GM21367 (cell line): ENCODE measurements around the gene RIPK4.
"Not testable (repeated sequence)": the region's sequence is repeated elsewhere in the genome, so short reads cannot be mapped to it uniquely, and the experiment has no call there.

Experiments used
- ATAC-seq: cut with Tn5 transposase; IDR thresholded peaks from one replicate; pipeline ENCODE4 v1.9.1; 2021; ENCODE audit not compliant: unreplicated experiment

RIPK4 gene

GRCh38 chr21:41701749-41702148 is 65.1 kb downstream of the RIPK4 start:
- no peak for ATAC-seq

DNA sequence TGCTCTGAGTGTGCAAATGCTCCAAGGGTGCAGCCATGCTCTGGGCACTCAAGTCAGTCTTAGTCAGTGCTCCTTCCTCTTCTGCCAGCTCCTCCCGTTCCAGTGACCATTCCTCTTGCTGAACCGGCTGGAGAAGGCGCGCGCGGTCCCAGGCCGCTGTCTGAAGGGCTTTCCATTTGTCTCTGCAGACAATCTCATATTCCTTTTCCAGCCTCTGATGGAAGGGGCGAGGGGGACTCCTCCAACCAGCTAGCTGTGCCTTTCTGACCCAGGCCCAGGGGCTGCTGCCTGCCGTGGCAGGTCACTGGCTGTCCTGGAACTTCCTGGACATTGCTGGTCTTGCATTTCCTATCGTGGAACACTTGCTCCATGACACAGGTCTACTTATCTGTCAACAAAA is 67.5 kb downstream of the RIPK4 start:
- ATAC-seq: no peak

DNA sequence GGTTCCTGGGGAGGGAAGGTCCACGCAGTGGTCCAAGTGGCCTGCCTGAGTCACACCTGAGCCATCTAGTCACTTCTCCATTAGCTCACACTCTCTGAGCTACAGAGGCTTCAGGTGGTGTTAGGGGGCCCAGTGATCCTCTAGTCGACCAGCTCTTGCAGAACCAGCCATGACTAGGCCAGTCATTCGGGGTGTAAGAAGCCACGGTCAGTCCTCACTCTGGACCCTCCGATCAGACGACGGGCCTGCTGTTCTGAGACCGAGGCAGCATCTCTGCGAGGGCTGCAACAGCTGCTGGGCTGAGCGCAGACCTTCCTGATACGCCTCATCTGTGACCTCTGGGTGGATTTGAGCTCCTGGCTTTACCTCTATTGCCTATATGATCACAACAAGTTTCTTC is 68.8 kb downstream of the RIPK4 start:
- no peak for ATAC-seq

DNA sequence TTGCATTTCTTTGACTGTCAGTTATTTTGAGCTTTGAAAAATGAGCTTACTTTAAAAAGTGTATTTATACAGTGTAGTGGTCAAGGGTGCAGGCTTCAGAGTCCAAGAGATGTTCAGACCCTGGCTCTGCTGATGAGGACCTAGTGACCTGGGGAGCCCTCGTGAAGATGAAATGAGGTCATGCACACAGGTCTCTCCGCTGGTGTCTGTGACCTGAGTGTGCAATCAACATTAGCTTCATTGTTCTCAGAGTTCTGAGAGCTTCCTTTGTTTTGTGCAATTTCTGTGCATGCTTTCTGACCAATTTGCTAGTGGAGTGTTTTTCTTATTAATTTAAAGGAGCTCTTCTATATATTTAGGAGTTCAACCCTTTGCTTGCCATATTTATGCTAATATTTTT is 71.3 kb downstream of the RIPK4 start:
- no peak for ATAC-seq

DNA sequence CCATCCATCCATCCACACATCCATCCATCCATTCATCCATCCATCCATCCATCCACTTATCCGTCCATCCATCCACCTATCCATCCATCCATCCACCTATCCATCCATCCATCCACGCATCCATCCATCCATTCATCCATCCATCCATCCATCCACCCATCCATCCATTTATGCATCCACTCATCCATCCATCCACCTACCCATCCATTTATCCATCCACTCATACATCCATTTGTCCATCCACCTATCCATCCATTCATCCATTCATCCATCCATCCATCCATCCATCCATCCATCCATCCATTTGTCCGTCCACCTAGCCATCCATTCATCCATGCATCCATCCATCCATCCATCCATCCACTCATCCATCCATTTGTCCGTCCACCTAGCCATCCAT is 72.8 kb downstream of the RIPK4 start:
- not testable (repeated sequence) for ATAC-seq

DNA sequence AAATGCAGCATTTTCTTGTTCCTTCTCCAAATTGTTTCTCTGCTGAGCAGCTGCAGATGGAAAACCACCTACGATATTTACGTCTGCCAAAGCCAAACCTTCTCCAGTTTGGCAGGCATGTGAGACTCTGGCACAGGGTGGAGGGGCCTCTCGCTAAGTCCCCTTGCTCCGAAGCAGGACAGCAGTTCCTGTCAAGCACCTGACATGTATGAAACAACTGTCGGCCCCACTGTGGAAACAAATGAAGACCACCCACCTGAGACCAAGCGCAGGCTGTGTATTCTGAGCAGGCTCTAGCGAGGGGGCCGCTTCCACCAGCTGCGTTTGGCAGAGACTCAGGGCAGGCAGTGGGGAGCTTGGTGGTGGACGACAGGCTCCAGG is 74.7 kb downstream of the RIPK4 start:
- no peak for ATAC-seq

DNA sequence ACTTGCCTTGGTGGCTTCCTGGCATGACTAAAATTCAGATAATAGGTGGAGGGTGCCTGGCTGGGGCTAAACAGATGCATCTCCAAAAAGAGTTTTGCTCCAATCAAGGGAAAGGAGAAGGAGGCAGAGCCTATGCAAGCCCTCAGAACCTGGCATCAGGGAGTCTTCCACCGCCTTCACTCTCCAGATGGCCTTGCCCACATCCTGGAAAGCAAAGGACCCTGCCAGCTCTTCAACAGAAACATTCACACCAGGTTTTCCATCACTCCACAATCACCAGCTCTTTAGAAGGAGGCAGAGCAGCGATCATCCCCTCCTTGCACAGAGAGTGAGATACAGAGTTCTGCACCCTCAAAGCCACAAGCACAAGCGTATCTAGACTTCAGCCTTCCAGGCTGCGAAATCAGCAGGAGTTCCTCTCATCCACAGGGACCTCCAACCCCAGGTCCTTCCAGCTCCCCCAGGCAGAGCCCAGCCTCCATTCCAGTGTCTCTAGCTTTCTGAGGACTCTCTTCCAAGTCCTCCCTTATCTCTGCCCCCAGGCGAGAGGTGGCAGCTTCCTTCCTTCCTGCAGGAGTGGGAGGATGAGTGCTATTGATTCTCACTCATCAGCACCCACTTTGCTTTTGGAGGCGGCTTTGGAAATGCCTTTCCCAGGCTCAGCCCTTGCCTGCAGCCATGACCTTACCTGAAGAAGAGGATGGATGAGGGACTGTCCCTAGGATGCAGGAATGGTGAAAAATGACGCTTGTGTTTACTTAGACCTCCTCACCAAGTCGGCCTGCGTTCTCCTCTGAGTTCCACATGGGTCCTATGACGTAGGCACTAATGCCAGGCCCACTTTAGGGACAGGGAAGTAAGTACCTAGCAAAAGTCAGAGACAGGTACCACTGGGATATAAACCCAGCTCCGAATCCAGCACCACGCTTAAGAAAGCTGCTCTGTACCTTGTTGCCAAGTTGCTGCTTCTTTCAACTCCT is 75.4 kb downstream of the RIPK4 start:
- no peak for ATAC-seq
